Ishikawa (cell line): Measurements from ENCODE around the gene CDCA8.

ENCODE experiments used
- CEBPB ChIP-seq: IDR thresholded peaks from 2 replicates; pipeline ENCODE4 v1.6.1; 2012
- CREB1 ChIP-seq: IDR thresholded peaks from 2 replicates; pipeline ENCODE4 v1.6.1; 2012; ENCODE audit warnings: low read depth
- EGR1 ChIP-seq: IDR thresholded peaks from 2 replicates; pipeline ENCODE4 v1.6.1; 2012
- EP300 ChIP-seq: IDR thresholded peaks from 2 replicates; pipeline ENCODE4 v1.6.1; 2012; ENCODE audit warnings: borderline replicate concordance
- FOXM1 ChIP-seq: IDR thresholded peaks from 2 replicates; pipeline ENCODE4 v1.6.1; 2012; ENCODE audit warnings: low read depth, borderline replicate concordance
- NFIC ChIP-seq: IDR thresholded peaks from 2 replicates; pipeline ENCODE4 v1.6.1; 2012
- RAD21 ChIP-seq: IDR thresholded peaks from 2 replicates; pipeline ENCODE4 v1.6.1; 2012; ENCODE audit warnings: low read depth
- TAF1 ChIP-seq: IDR thresholded peaks from 2 replicates; pipeline ENCODE4 v1.6.1; 2012; ENCODE audit warnings: low read depth, mild to moderate bottlenecking
- TCF12 ChIP-seq: IDR thresholded peaks from 2 replicates; pipeline ENCODE4 v1.6.1; 2012; ENCODE audit warnings: low read depth
- TEAD4 ChIP-seq: IDR thresholded peaks from 2 replicates; pipeline ENCODE4 v1.6.1; 2012
- YY1 ChIP-seq: IDR thresholded peaks from 2 replicates; pipeline ENCODE4 v1.6.1; 2012; ENCODE audit warnings: low read depth
- ZBTB7A ChIP-seq: IDR thresholded peaks from 2 replicates; pipeline ENCODE4 v1.6.1; 2012; ENCODE audit warnings: low read depth
- TF ChIP-seq, protein P1 (sequence below): IDR thresholded peaks from 2 replicates; pipeline ENCODE4 v1.6.1; 2012; ENCODE audit warnings: low read depth, mild to moderate bottlenecking
- TF ChIP-seq, protein P2 (sequence below): IDR thresholded peaks from 2 replicates; pipeline ENCODE4 v1.6.1; 2012
- TF ChIP-seq, protein P3 (sequence below): IDR thresholded peaks from 2 replicates; pipeline ENCODE4 v1.6.1; 2012

The CDCA8 gene

DNA sequence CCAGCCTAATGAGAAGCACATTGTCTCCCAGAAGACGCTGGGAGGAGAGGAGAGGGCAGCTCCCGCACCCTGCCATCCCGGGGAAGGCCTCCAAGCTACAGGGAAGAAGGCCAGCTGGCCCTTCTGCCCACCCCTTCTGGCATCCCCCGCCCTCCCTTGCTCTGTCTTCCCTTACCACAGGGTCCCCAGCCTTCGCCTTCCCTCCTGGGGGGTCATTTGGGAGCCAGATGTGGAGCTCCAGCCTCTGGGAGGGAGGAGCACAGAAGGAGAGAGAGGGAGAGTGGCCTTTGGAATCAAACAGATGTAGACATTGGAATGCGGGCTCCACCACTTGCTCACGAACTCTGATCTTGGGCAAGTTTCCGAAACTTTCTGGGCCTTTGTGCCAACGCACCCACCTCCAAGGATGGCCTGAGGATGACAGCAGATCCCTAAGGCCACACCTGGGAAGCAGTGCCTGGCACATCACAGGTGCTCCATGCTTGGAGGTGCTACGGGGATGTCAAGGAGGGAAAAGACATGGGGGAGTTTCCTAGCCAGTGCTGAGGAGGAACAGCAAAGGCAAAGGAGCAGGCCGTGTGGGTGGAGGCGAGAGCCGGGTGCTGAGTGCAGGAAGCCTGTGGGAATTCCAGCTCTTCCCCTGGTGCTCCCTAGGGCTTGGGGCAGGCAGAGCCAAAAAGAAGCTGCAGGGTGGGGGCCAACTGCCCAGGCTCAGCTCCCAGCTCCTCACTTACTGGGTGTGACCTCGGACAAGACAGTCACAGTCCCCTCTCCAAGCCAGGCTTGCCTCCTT is 34.5 kb upstream of the CDCA8 start:
- no peak for TF ChIP-seq NFIC
- TF ChIP-seq, protein P1, sequence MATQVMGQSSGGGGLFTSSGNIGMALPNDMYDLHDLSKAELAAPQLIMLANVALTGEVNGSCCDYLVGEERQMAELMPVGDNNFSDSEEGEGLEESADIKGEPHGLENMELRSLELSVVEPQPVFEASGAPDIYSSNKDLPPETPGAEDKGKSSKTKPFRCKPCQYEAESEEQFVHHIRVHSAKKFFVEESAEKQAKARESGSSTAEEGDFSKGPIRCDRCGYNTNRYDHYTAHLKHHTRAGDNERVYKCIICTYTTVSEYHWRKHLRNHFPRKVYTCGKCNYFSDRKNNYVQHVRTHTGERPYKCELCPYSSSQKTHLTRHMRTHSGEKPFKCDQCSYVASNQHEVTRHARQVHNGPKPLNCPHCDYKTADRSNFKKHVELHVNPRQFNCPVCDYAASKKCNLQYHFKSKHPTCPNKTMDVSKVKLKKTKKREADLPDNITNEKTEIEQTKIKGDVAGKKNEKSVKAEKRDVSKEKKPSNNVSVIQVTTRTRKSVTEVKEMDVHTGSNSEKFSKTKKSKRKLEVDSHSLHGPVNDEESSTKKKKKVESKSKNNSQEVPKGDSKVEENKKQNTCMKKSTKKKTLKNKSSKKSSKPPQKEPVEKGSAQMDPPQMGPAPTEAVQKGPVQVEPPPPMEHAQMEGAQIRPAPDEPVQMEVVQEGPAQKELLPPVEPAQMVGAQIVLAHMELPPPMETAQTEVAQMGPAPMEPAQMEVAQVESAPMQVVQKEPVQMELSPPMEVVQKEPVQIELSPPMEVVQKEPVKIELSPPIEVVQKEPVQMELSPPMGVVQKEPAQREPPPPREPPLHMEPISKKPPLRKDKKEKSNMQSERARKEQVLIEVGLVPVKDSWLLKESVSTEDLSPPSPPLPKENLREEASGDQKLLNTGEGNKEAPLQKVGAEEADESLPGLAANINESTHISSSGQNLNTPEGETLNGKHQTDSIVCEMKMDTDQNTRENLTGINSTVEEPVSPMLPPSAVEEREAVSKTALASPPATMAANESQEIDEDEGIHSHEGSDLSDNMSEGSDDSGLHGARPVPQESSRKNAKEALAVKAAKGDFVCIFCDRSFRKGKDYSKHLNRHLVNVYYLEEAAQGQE, result no peak
- no peak for TF ChIP-seq EP300
- TF ChIP-seq, protein P2, sequence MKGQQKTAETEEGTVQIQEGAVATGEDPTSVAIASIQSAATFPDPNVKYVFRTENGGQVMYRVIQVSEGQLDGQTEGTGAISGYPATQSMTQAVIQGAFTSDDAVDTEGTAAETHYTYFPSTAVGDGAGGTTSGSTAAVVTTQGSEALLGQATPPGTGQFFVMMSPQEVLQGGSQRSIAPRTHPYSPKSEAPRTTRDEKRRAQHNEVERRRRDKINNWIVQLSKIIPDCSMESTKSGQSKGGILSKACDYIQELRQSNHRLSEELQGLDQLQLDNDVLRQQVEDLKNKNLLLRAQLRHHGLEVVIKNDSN, result no peak

DNA sequence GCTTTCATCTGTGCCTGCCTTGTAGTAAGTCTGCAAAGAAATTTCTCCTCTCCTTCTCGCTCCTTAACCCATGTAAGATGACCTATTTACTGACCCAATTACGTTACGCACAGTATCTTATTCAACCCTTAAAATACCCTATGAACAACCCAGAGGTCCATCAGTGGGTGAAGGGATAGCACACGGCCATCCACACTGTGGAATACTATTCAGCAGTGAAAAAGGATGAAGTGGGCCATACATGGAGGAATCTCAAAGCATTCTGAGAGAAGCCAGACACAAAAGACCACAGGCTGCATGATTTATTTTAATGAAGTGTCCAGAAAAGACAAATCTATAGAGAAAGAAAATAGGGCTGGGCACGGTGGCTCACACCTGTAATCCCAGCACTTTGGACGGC is 33.8 kb upstream of the CDCA8 start:
- TF ChIP-seq CEBPB (no peak), NFIC (no peak), CREB1 (no peak), TAF1 (no peak), YY1 (no peak), TEAD4 (no peak), EGR1 (no peak), EP300 (no peak), FOXM1 (no peak)
- TF ChIP-seq, protein P3, sequence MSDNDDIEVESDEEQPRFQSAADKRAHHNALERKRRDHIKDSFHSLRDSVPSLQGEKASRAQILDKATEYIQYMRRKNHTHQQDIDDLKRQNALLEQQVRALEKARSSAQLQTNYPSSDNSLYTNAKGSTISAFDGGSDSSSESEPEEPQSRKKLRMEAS, result no peak

DNA sequence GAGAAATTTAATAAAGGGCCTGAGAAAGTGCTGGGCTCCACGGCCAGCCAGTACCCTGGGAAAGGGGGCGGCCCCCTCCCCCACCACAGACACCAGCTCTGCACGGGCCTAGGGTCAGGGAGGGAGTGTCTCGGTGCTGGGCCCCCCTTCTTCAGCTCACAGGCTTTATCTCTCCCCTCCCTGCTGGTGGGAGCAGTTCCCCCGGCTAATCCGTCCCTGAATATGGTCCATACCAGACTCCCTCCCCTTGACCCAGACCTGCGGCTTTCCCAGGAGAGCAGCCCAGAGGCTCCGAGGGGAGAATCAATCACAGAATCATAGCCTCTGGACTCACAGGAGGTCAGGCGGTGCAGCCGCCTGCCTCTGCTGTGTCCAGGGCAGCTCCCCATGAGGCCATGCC is 31.7 kb upstream of the CDCA8 start:
- TF ChIP-seq, protein P3, result no peak
- TF ChIP-seq TCF12, result no peak
- TF ChIP-seq TAF1, result no peak
- no peak for TF ChIP-seq TEAD4
- TF ChIP-seq, protein P1, result no peak
- TF ChIP-seq, protein P2, result no peak
- TF ChIP-seq EP300, result no peak

DNA sequence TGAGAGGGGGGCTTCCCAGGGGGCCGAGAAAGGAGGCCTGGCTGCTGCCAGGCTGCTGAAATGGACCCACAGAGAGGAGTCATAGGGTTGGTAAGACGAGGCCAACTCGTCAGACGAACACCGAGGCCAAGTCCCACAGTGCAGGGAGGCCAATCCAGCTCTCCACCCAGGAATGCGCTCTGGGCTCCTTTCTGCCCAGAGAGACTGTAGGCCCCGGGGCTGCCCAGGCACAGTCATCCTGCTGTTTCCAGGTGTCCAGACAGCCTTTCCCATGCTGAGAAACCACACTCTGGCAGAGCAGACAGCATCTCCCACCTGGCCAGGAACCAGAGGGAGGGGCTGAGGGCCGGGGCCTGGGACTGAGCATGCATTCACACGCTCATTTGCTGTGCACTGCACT is 30.9 kb upstream of the CDCA8 start:
- TF ChIP-seq EGR1 (no peak), EP300 (no peak), TEAD4 (no peak), TCF12 (no peak), CEBPB (no peak)

DNA sequence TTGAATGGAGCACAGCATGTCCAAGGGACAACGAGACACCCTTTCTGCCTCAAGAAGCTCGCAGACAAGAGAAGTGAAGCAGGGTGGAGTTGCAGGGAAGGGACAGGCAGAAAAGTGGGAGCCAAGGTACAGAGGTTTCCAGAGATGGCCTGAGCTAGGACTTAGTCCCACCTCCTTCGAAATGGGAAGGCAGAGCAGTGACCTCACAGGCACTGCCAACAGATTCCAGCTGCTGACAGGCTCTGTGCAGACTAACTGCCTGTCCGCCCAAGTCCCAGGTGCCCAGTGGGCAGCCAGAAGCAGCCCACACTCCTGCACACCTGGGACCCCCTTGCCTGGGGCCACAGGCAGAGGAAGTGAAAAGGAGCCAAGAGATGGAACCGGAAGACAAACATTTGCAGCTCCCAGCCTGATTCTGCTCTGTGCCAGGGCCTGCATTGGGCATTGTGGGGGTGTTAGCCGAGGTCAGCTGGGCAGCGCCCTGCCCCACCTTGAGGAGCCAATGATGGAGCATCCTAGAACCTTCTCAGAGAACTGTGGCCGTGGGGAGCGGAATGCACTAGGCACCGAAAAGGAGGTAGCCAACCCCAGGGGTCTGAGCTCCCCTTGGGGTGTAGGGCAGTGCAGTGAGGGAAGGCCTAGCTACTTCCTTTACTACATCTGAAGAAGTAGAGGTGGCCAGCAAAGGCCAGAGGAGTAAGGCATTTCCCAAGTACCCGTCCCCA is 30.1 kb upstream of the CDCA8 start:
- TF ChIP-seq, protein P2, result no peak
- TF ChIP-seq CREB1 (no peak), EP300 (no peak), EGR1 (no peak), ZBTB7A (no peak), RAD21 (no peak), TCF12 (no peak), FOXM1 (no peak), TEAD4 (no peak), TAF1 (no peak)
- TF ChIP-seq, protein P3, result no peak
